ENCODE results near the gene KCNK4. TPM values are rescaled to one million over a fixed set of nuclear protein-coding genes. Genes with fewer than 3 reads are reported as not detected.
A peak's percentile ranks its signal among the peaks of the same experiment; 100 is the strongest.

Gene KCNK4
- total RNA-seq, 1 donor from 2014 or later, result 0.52 TPM

GRCh38 chr11:64296236-64296635 is 5.1 kb downstream of the KCNK4 start:
- Histone ChIP-seq H3K4me2 (ENCODE audit: low read length) (no peak overlapping the region), H3K36me3 (ENCODE audit: insufficient read depth, low read length) (no peaks in the 10 kb centered on the region), H3K4me3 (ENCODE audit: insufficient read depth, low read depth, low read length) (no peak overlapping the region), H3K79me2 (ENCODE audit: insufficient read depth, low read length) (no peaks in the 10 kb centered on the region), H2AFZ (ENCODE audit: low read depth, low read length) (no peak overlapping the region), H3K27ac (ENCODE audit: low read depth, low read length) (no peak overlapping the region), H3K4me1 (ENCODE audit: insufficient read depth, low read length) (peaks cover 14% of the 10 kb centered on the region), H3K9me3 (ENCODE audit: insufficient read depth, low read depth, low read length) (no peaks in the 10 kb centered on the region), H3K9ac (ENCODE audit: low read length) (no peak overlapping the region), H4K20me1 (ENCODE audit: insufficient read depth, low read length) (peaks cover 15% of the 10 kb centered on the region), H3K27me3 (ENCODE audit: insufficient read depth, low read length) (peaks cover 82% of the 10 kb centered on the region)
- Mint-ChIP-seq H3K4me3 (ENCODE audit: unreplicated experiment) (no peak overlapping the region), H3K9me3 (ENCODE audit: unreplicated experiment) (no peaks in the 10 kb centered on the region), H3K27me3 (ENCODE audit: low read depth, unreplicated experiment) (peaks cover 64% of the 10 kb centered on the region), H3K4me1 (ENCODE audit: low read depth, unreplicated experiment) (peaks cover 10% of the 10 kb centered on the region), H3K36me3 (ENCODE audit: low read depth, unreplicated experiment) (no peaks in the 10 kb centered on the region), H3K27ac (ENCODE audit: unreplicated experiment) (no peak overlapping the region)
- FAIRE-seq, result no peak
- DNase-seq (ENCODE audit: low read depth), result no peak
- TF ChIP-seq, protein P1, sequence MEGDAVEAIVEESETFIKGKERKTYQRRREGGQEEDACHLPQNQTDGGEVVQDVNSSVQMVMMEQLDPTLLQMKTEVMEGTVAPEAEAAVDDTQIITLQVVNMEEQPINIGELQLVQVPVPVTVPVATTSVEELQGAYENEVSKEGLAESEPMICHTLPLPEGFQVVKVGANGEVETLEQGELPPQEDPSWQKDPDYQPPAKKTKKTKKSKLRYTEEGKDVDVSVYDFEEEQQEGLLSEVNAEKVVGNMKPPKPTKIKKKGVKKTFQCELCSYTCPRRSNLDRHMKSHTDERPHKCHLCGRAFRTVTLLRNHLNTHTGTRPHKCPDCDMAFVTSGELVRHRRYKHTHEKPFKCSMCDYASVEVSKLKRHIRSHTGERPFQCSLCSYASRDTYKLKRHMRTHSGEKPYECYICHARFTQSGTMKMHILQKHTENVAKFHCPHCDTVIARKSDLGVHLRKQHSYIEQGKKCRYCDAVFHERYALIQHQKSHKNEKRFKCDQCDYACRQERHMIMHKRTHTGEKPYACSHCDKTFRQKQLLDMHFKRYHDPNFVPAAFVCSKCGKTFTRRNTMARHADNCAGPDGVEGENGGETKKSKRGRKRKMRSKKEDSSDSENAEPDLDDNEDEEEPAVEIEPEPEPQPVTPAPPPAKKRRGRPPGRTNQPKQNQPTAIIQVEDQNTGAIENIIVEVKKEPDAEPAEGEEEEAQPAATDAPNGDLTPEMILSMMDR (IDR thresholded peaks at IDR 0.05; ENCODE audit: insufficient read depth, low read depth, low read length), result no peak
- TF ChIP-seq EZH2 (IDR thresholded peaks at IDR 0.05; ENCODE audit: insufficient read depth, low read length), result no peak

DNA sequence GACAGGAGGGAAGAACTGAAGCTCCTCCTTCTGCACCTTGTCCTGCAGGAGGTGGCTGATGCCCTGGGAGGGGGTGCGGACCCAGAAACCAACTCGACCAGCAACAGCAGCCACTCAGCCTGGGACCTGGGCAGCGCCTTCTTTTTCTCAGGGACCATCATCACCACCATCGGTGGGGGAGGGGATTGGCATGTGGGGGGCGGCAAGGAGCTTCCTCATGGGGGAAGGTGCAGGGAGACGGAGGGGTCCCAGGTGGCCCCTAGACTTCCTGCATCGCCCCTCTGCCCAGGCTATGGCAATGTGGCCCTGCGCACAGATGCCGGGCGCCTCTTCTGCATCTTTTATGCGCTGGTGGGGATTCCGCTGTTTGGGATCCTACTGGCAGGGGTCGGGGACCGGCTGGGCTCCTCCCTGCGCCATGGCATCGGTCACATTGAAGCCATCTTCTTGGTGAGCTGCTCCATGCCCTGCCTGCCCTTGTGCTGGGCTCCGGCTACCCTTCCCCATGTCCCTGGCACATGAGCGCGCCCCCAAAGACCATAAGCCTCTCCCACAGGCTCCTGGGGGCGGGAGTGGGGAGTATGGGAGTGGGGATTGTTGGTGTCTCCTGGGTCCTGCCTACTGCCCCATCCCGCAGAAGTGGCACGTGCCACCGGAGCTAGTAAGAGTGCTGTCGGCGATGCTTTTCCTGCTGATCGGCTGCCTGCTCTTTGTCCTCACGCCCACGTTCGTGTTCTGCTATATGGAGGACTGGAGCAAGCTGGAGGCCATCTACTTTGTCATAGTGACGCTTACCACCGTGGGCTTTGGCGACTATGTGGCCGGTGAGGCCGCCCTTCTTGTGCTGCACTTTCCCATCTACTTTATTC is 6.0 kb downstream of the KCNK4 start:
- Histone ChIP-seq H3K27ac (ENCODE audit: low read depth, low read length) (no peak overlapping the region), H3K4me3 (ENCODE audit: insufficient read depth, low read depth, low read length) (no peak overlapping the region), H3K9me3 (ENCODE audit: insufficient read depth, low read depth, low read length) (no peaks in the 10 kb centered on the region), H3K4me1 (ENCODE audit: insufficient read depth, low read length) (peaks cover 11% of the 10 kb centered on the region), H3K4me2 (ENCODE audit: low read length) (no peak overlapping the region), H3K36me3 (ENCODE audit: insufficient read depth, low read length) (no peaks in the 10 kb centered on the region), H4K20me1 (ENCODE audit: insufficient read depth, low read length) (peaks cover 15% of the 10 kb centered on the region), H3K9ac (ENCODE audit: low read length) (no peak overlapping the region), H3K27me3 (ENCODE audit: insufficient read depth, low read length) (peaks cover 79% of the 10 kb centered on the region), H2AFZ (ENCODE audit: low read depth, low read length) (no peak overlapping the region), H3K79me2 (ENCODE audit: insufficient read depth, low read length) (no peaks in the 10 kb centered on the region)
- DNase-seq (ENCODE audit: low read depth) (no peak), FAIRE-seq (no peak)
- Mint-ChIP-seq H3K4me3 (ENCODE audit: unreplicated experiment) (peak overlapping the region; percentile 45), H3K4me1 (ENCODE audit: low read depth, unreplicated experiment) (peaks cover 10% of the 10 kb centered on the region), H3K27ac (ENCODE audit: unreplicated experiment) (no peak overlapping the region), H3K27me3 (ENCODE audit: low read depth, unreplicated experiment) (peaks cover 69% of the 10 kb centered on the region), H3K9me3 (ENCODE audit: unreplicated experiment) (no peaks in the 10 kb centered on the region), H3K36me3 (ENCODE audit: low read depth, unreplicated experiment) (no peaks in the 10 kb centered on the region)
- peak; percentile 78 for TF ChIP-seq EZH2 (IDR thresholded peaks at IDR 0.05; ENCODE audit: insufficient read depth, low read length)
- TF ChIP-seq, protein P1 (IDR thresholded peaks at IDR 0.05; ENCODE audit: insufficient read depth, low read depth, low read length), result no peak

Data from astrocyte (in vitro differentiated cells and primary cell).